Activated CD8-positive, alpha-beta memory T cell treated with anti-CD3 and anti-CD28 coated beads for 24 hours (primary cell): Measurements from ENCODE around the gene UBE2E2.
"Not testable (repeated sequence)": the region's sequence is repeated elsewhere in the genome, so short reads cannot be mapped to it uniquely, and the experiment has no call there.

Experiments
- DNase-seq: peaks from one replicate; pipeline ENCODE4 v3.0.0-alpha.2; 2020

The UBE2E2 gene

DNA sequence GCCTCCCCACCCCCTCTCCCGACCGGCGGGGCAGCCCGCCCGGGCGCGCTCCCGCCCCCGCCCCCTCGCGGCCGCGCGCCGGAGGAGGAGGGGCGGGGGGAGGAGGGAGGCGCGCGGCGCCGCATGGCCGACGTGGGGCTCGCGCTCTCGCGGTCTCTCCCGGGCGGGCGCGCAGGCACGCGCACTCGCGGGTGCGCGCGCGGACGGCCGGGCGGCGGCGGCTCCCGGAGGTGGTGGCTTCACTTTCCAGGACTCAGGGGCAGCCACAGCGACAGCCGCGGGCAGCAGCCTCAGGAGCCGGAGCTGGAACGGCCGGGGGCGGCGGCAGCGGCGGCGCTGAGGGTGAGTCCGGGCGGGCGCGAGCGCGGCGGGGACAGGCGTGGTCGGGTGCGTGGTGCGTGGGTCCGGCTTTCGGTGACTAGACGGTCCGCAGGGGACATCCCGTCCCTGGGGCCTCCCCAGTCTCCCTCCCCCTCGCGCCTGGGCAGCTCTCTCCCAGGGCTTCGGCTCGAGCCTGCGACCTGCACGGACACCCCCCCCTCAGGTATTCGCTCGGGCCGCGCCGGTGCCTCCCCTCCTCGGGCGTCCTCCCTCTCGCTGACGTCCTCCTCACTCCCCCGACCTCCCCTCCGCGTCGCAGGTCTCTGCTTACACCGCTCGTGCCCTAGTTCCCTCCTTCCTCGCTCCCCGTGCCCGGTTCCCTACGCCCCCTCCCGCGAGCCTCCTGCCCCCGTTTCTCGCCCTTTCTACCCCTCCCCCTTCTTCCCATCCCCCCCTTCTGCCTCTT is at the start of gene UBE2E2:
Gene UBE2E2 (plus strand): TSS at position 407 of the 787 bp plus-strand sequence.
- DNase-seq = no peak

DNA sequence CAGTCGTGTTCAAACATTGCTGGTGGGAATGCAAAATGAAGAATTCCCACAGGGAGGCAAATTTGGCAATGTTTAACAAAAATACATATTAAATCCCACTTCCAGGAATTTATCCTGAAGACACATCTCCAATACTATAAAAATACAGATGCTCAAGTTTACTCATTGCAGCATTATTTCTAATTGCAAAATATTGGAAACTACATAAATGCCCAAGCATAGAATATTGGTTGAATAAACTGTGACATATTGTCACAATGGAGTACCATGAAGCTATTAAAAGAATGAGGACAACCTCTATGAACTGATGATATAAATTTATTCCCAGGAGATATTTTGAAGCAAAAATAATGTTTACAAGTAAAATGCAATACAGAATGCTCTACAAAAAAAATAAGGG is 49.7 kb upstream of the UBE2E2 start:
- DNase-seq = no peak

DNA sequence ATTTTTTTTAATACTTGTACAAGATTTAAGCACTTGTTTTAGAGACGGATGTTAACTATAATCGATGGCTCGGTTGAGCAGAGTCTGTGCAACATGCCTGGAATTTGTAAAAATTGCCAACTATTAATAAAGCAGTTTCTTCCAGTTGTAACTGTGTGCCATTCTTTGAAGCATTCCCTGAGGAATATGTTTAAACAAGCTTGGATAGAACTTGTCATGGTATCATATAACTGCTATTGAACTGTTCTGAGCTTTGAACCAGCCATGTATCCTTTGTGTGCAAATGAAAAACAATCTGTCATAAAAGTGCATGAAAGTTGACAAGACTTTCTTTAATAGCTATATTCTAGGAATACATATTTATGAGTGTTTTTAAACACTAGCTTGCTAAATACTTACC is 45.8 kb upstream of the UBE2E2 start:
- DNase-seq = no peak

DNA sequence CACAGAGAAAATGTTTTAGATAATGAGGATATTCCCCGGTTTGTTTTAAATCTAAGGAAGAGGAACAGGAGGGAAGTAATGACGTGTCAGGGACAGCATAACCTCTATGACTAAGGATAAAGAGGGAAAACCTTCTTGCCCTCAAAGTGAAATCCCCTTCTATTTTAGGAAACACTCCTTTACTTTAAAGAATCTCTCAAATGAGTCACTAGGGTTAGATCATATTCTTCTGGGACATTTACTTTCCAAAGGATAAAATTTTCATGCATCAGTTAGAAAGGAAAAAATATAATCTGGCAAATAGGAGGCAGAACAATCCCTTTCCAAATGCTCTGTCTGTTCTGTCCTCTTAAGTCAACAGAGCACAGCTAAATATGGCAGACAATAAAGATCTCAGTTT is 43.2 kb upstream of the UBE2E2 start:
- DNase-seq = no peak

DNA sequence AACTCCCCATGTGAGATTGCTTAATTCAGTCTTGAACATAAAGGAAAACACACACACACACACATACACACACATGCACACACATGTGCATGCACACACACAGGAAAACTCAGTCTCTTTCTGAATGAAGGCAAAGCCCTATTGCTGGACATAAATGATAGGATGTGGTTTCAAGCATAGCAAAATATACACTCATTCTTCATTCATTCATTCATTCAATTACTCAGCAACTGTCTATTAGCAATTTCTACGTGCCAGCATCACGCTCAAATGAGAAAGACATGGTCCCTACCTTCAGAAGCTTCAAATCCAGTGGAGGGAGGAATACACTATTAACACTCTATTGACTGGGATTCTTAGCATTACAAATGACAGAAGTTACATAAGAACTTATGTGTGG is 41.8 kb upstream of the UBE2E2 start:
- no peak for DNase-seq

DNA sequence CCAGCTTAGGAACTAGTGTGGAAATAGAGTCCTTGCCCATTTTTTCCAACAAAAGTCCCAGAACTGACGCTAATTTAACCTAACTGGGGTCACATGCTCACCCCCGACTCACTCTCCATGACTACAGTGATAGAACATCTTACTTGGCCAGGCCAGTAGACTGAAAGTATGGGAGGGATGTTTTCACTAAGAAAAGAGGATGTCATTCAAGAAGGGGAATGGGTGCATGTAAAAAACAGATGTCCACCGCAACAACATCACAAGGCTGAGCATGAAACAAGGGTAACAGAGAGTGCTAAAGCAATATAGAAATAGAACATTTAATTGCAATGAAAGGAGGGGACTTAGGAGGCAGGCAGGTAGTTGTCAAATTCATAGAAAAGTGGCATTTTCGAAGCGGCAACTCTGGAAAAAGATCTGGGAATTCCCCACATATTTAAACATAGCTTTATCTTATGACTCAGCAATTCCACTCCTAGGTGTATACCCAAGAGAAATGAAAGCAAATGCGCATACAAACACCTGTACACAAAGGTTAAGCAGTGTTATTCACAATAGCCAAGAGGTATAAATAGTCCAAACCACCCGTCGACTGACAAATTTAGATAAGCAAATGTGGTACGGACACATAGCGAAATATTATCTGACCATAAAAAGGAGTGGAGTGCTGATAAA is 41.1 kb upstream of the UBE2E2 start:
- DNase-seq = no peak

DNA sequence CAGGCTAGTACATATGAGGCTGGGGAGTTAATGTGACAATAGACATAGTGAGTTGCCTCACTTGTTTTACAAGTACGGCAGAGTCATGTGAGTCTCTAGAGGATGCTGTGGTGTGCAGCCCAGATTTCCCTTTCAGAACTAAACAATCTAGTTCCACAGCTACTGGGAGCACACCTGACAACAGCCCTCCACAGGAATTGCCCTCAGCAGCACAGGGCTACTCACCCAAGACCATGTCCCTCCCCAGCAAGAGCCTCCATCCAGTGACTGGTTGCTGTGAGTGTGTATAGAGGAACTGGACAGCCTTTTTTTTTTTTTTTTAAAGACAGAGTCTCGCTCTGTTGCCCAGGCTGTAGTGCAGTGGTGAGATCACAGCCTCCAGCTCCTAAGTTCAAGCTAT is 40.2 kb upstream of the UBE2E2 start:
- DNase-seq = no peak

DNA sequence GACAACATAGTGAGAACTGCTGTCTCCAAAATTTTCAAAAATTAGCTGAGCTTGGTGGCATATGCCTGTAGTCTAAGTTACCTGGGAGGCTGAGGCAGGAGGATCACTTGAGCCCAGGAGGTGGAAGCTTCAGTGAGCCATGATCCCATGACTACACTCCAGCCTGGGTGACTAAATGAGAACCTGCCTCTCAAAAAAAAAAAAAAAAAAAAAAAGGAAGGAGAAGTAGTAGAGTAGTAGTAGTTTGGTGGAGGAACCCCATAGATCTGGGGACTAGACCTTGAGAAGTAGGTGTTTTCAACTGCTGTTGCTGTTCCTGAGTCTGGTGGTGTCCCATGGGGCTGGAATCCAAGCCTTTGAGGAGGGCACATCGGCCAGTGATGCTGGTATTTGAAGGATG is 38.4 kb upstream of the UBE2E2 start:
- no peak for DNase-seq

DNA sequence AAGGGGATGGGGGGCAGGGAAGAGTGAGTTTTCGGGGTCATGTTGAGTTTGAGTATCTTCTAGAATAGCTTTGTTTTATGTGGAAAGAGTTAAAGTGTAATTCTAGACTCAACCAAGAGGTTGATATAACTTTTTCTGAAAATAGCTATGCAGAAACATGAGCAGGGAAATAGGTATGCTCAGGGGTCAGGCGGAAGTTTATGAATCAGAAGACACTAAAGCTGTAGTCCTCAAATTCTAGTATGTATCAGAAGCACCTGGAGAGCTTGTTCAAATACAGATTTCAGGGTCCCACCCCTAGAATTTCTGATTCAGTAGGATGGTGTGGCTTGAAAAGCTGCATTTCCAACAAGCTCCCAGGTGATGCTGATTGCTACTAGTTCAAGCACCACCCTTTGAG is 37.6 kb upstream of the UBE2E2 start:
- no peak for DNase-seq

DNA sequence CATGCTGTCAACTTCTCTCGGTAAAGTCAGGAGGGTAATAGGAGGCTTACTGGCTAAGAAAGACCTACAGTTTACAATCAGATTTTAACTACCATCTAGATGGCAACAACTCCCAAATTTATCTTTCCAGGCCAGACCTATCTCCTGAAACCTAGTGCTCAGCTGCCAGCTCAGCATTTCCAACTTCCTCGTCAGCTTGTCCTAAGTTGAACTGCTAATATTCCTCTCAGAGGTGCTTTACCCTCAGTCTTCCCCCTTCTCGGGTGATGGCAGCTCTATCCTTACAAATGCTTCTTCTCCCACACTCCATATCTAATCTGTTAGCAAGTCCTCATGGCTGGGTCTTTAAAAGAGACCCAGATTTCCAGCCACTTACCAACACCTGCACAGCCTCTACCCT is 36.9 kb upstream of the UBE2E2 start:
- DNase-seq = no peak

DNA sequence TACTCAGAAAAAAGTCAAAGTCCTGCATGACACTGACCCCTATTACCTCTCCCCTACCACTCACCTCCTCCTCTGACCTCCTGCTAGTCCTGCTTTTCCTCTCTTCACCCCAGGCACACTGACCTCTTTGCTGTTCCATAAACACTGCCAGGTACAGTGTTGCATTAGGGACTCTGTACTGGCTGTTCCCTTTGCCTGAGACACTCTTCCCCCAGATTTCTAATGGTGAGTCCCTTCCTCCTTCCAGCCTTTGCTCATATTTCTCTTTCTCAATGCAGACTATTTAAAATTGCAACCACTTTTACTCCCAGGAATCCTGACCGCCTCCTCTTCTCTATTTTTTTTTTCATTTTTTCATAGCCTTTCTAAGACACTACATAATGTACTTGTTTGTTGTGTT is 36.3 kb upstream of the UBE2E2 start:
- DNase-seq = no peak

DNA sequence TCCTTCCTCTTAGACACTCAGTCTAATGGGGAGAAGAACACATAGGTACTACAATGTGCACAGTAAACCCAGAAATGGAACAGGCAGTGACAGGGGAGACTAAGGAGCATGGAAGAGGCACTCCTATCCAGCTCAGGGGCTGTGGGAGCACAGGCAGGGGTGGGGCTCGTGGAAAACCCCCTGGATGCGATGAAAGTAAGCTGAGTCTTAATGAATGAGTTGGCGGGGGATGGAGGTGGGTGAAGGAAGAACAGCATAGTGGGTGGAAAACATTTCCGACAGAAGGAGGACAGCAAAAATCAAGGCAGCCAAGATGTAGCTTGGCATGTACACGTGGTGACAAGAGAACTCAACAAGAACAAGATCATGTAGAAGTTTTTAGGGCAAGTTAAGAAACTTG is 33.6 kb upstream of the UBE2E2 start:
- no peak for DNase-seq

DNA sequence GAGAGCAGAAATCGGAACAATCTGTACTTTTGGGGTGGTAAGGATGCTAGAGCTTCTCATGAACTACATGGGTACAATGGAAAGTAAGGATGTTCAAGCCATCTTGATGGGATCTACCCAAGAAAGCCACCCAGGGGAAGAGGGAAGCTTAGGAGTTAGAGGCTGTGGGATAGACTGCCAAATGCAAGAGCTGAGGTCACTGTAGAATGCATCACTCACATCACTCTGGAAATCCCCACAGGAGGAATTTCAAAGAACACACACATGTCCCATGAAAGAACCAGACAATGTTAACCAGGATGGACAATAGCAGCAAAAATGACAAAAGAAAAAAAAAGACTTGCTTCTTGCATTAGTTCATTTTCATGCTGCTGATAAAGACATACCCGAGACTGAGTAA is 32.8 kb upstream of the UBE2E2 start:
- DNase-seq = no peak

DNA sequence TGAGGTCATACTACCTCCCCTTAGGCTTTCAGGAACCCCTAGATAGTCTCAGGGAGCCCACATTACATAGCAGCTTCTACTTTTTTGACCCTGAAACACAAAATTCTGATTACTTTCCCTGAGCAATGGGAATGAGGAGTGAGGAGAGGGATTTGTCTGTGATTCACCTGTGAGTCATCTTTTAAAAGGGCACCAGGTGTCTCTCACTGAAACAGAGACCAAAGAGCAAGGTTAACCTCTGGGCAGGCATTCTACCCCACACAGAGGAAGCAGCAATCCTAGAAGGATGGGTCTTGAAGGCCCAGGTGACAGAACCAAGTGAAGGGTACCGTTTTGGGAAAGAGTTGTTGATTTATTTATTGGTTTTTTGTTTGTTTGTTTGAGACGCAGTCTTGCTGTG is 31.1 kb upstream of the UBE2E2 start:
- DNase-seq = no peak

DNA sequence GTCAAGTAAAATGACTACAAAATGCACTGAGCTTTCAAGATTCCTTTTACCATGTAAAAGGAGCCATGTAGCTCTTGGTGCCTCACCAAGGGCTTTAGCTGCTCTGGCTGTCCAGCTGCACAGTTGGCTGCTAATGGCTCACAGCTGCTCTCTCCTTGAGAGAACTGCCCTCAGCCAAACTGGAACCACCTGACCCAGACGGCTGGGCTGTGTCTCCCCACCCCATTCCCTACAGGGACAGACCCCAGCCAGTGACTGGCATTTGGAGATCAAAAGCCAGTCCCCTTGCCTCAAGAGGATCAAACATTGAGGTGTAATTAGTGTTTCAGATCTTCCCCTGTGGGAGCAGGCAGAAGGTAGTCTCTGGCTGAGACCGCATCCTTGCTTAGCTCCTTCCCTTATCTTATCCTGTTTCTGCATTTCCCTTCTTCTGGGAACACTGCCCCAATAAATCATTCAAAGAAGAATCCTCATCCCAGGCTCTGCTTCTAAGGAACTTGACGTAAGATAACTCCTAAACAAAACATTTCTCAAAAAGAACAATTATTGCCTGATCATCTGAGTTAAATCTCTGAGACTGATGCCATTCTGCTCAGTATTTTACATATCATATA is 28.6 kb upstream of the UBE2E2 start:
- no peak for DNase-seq

DNA sequence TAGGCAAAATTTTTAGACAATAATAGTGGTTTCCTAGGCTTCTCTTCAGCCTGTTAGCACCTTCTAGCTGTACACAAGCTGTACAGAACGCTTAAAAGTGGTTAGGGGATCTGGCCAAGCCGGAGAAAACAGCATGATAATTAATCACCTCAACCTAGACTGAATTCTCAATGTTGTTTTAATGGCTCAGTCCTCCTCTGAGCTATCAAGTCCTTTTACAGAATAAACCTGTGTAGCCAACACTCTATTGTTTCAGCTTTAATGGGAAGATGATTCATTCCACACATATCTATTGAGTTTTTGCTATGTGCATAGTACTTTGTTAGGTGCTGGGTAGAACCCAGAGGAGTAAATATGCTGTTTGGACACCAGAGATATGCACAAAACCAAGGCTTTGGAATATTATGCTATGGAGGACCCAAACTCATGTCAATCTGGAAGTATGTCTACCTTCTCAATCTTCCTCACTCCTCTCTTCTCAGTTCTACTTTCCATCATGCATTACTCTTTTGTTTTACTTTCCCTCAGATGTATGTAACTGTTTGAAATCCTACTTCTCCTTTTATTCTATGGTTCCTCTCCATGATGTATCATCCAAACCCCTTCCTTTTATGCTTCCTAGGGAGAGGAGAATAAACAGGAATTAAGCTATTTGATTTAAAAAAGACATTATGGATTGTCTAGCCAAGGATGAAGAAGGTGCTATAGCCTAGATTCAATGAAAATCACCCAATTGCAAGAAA is 27.6 kb upstream of the UBE2E2 start:
- DNase-seq = no peak

DNA sequence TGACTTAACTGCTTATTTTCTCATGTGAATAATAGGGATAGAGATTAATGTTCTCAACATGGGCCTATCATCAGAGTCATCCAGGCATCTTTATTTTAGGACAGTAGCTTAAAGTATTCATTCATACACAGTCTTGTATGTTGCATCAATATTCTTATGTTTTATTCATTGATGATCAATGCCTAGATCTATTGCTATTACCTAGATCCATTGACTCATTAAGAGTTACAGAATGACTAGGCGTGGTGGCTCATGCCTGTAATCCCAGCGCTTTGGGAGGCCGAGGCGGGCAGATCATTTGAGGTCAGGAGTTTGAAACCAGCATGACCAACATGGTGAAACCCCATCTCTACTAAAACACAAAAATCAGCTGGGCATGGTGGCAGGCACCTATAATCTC is 26.3 kb upstream of the UBE2E2 start:
- DNase-seq = not testable (repeated sequence)

DNA sequence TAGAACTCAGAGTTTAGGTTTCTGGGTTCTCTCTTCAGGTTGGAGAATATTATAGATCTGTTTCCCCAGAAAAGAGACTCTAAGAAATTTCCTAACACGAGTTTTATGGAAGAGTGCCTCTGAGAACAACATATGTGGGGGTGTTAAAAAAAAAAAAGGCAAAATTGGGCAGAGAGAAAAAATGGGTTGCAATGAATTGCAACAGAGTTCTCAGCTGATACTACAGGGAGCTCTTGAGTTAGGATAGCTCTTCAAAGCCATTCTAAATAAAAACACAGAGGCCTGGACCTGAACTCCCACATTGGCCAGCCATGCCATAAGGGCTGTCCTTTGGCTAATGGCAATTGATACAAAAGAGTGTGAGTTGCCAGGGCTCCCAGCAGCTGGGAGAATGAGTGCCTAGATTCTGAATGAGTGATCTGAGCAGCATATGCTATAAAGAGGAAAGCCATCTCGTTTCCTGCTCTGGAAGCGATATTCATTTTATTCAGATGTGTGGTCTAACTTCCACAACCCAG is 20.1 kb upstream of the UBE2E2 start:
- no peak for DNase-seq

DNA sequence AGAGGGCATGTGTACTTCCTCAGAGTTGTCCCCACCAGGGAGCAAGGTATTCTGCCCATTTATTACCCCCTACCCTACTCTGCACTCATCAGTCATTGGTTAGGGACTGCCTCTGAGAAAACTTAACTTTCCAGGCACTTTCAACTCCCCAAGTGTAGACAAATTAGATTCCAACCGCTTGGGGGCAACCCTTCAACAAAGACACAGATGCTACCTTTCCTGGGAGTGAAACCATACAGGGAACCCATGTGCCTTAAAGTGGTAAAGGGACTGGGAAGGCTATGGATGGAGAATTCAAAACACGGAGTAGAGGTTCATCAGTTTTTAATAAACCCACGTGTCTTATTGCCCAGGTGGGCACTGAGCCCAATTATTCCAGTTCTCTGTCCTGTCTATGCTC is 19.4 kb upstream of the UBE2E2 start:
- DNase-seq = no peak

DNA sequence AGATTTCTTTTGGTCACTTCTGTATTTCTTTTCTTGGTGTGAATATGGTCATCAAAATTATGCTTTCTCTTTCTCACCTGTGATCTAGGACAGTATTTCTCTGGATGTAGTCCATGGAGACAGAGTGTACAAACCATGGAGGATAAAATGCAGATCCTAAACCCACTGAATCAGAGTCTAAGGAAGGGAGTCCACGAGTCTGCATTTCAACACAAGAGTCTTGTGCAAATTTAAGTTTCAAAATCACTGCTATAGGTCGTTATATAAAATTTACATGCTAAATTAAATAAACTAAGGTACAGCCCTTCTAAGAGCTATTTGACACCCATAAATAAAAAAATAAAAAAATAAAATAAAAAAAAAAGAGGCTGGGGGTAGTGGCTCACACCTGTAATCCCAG is 17.3 kb upstream of the UBE2E2 start:
- no peak for DNase-seq

DNA sequence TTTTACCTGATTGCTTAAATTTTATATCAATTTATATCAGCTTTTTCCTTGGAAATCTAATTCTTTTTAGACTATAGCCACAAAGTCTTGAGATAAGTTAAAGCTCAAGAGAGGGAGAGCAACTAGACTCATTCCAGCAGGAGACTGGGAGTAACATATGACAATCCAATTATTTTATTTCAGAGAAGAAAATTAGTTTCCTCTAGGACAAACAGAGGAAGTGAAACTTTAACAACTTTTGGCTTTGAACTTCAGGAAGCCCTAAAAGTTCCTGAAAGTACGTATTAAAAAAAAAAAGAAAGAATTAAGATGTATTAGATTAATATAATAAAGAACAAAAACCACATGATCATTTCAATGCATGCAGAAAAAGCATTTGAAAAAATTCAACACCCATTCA is 13.9 kb upstream of the UBE2E2 start:
- DNase-seq = no peak

DNA sequence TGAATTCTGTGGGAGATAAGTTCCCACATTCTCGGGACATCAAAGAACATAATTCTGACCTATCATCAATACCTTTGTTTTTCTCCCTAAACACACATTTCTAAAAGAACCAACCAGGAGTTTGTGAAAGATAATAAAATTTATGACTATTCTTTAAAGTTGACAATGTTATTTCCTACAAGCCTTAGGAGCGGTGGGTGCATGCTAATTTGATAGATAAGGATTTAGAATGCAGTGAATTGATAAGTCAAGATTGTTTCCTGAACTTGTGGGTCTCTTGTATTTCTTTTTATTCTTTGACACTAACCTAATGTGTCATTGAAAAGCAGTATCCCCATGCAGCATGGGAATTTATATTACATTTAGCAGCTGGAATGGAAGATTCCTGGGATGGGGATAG is 10.3 kb upstream of the UBE2E2 start:
- DNase-seq = no peak

DNA sequence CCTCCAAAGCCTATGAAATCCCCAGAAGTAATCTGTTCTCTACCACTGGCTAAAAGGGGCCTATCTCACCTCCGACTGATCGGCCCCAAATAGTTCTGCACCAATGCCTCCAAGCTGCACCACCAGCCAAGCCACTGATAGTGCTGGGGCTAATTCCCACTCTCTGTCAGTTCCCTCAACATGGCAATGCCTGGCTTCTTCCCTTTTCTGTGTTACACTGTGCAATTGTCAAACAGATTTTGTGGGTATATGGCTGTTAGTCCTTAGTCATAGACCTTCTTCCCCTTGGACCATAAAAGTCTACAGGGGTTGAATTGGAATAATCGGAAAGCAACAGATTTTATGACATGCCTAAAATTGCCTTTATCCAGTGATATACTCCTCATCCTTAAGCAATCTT is 9.3 kb upstream of the UBE2E2 start:
- DNase-seq = no peak
